GM10248 (cell line): ENCODE measurements around the gene RUNX2.

Experiments used
- CTCF ChIA-PET: fragments of 300-600 bp; sonication (Branson Sonifier 250); formaldehyde crosslinking; extraction: SDS; loops from one replicate; lab custom pipeline; 2021; ENCODE audit warnings: antibody characterized with exemption; lab: Yijun Ruan, JAX
- POLR2A ChIA-PET: fragments of 350-650 bp; sonication (Branson Sonifier 250); formaldehyde crosslinking; extraction: SDS; loops from one replicate; lab custom pipeline; 2020; ENCODE audit warnings: antibody characterized with exemption; lab: Yijun Ruan, JAX
- DNase-seq: peaks from one replicate; pipeline ENCODE4 v3.0.0; 2012; ENCODE audit errors: extremely low spot score
- TF ChIP-seq, protein P1 (sequence below): IDR thresholded peaks from 2 replicates; pipeline ENCODE4 v1.5.1; 2012; ENCODE audit warnings: mild to moderate bottlenecking, low read depth; ENCODE audit errors: extremely low read depth, missing control alignments, control extremely low read depth

The RUNX2 gene

DNA sequence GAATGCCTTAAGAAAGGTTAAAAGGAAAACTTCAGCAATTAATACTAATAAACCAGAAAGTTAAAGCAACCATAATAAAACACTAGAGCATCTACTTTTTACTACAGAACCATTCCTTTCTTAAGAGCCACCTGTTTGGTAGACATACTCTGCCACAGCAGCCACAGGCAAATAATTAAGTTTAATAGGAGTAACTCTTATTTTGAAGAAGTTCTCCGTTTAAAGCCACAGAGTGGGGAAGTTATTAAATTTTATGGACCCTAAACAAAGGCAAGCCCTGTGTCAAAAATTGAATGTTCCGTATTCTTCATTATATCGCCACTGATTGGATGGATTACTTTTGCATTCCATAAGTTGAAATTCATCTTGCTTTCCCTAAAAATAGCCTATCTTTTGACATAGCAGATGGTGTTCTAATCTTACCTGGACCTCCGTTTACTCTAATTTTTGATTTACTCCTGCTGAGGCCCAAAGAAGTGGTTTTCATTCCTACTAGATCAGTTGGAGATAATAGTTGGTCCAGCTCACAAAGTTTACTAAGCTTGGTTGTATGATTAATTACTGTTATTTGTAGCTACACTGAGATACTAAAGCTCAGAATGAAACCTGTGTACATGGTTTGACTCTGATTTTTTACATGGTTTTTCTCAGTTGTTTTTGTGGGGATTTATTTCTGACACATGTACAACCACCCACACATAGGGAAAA, 190.0 kb downstream of the RUNX2 start:
- CTCF ChIA-PET, result interaction anchor here (1.2 kb wide), 1 partner anchor 27 kb away, joined by 3 read pairs; no protein-coding TSS in a partner anchor
- POLR2A ChIA-PET, result no interaction called here
- TF ChIP-seq, protein P1, sequence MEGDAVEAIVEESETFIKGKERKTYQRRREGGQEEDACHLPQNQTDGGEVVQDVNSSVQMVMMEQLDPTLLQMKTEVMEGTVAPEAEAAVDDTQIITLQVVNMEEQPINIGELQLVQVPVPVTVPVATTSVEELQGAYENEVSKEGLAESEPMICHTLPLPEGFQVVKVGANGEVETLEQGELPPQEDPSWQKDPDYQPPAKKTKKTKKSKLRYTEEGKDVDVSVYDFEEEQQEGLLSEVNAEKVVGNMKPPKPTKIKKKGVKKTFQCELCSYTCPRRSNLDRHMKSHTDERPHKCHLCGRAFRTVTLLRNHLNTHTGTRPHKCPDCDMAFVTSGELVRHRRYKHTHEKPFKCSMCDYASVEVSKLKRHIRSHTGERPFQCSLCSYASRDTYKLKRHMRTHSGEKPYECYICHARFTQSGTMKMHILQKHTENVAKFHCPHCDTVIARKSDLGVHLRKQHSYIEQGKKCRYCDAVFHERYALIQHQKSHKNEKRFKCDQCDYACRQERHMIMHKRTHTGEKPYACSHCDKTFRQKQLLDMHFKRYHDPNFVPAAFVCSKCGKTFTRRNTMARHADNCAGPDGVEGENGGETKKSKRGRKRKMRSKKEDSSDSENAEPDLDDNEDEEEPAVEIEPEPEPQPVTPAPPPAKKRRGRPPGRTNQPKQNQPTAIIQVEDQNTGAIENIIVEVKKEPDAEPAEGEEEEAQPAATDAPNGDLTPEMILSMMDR, result no peak
- DNase-seq, result no peak

- ChIA-PET POLR2A (no interaction called here), CTCF (interaction anchor here (1.2 to 1.3 kb wide), 2 partner anchors 11 to 331 kb away, joined by 3 to 4 read pairs; no protein-coding TSS in a partner anchor)
- no peak for DNase-seq
These were observed 193.1 kb downstream of the RUNX2 start for GRCh38 chr6:45521226-45521625.

GRCh38 chr6:45522486-45522885, 194.4 kb downstream of the RUNX2 start:
- CTCF ChIA-PET, result interaction anchor here (0.6 to 1.3 kb wide), 2 partner anchors 9 to 330 kb away, joined by 3 read pairs; no protein-coding TSS in a partner anchor

More at GRCh38 chr6:45521226-45521625, 193.1 kb downstream of the RUNX2 start:
- TF ChIP-seq, protein P1, result no peak

DNA sequence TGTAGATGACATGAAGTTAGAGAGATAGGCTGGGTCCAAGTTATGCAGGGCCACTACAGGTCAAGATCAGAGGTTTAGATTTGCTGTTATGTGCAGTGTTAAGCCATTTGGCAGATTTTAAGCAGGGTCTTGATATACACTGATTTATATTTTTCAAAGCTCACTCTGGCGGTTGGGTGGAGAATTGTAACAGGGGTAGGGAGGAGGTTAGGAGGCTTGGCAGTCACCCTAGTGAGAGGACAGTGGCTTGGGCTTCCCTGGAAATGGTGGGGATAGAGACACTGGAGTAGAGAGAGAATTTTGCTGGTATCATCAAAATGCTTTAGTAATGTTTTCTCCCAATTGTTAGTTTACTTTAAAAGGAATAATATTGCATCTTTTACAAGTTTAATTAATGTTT, 199.1 kb downstream of the RUNX2 start:
- TF ChIP-seq, protein P1, result no peak
- POLR2A ChIA-PET, result no interaction called here

More at GRCh38 chr6:45522486-45522885, 194.4 kb downstream of the RUNX2 start:
- DNase-seq, result no peak
- POLR2A ChIA-PET, result no interaction called here
- TF ChIP-seq, protein P1, result no peak

GRCh38 chr6:45531999-45532595, 204.0 kb downstream of the RUNX2 start:
- ChIA-PET POLR2A (no interaction called here), CTCF (interaction anchor here (0.9 to 1.6 kb wide), 3 partner anchors 10 to 17 kb away, joined by 3 to 4 read pairs (median 3); no protein-coding TSS in a partner anchor)
- no peak for DNase-seq
- TF ChIP-seq, protein P1, result no peak

More for the DNA sequence above, 199.1 kb downstream of the RUNX2 start:
- DNase-seq, result no peak
- CTCF ChIA-PET, result interaction anchor here (1.1 kb wide), 1 partner anchor 9 kb away, joined by 7 read pairs; no protein-coding TSS in a partner anchor

- no peak for DNase-seq
- POLR2A ChIA-PET, result no interaction called here
- TF ChIP-seq, protein P1, result no peak
- CTCF ChIA-PET, result interaction anchor here (1.6 kb wide), 1 partner anchor 12 kb away, joined by 4 read pairs; no protein-coding TSS in a partner anchor
These were observed 204.6 kb downstream of the RUNX2 start for GRCh38 chr6:45532721-45533210.
